HCT116 (cell line): Measurements from ENCODE around the gene MORC1. TPM values are rescaled to one million over a fixed set of nuclear protein-coding genes. Genes with fewer than 3 reads are reported as not detected.

Experiments used
- ATAC-seq: fragments of 200-7000 bp; cut with Tn5 transposase; 2 replicates; pipeline ENCODE4 v1.9.1; 2020; ENCODE audit warnings: mild to moderate bottlenecking, moderate library complexity
- BruUV-seq: library from RNA; stranded (reverse); fragments of 400-500 nt; replicated peaks from 2 replicates; lab custom pipeline; 2021; lab: Mats Ljungman, UMichigan
- CTCF ChIA-PET: fragments of 300-600 bp; sonication (Branson Sonifier 250); formaldehyde crosslinking; loops from one replicate; lab custom pipeline; 2021; ENCODE audit warnings: antibody characterized with exemption; lab: Charles Lee
- POLR2A ChIA-PET: fragments of 300-600, 350-600 bp; sonication (Branson Sonifier 250); formaldehyde crosslinking; loops from one replicate; lab custom pipeline; 2021; ENCODE audit warnings: antibody characterized with exemption; lab: Charles Lee
- RAD21 ChIA-PET, 2 experiments: fragments of 300-600 bp; sonication (Branson Sonifier 250); formaldehyde crosslinking; loops; one replicate each; lab custom pipeline; 2023; ENCODE audit warnings: low total read pairs in 2 of 2; ENCODE audit not compliant: uncharacterized antibody in 2 of 2, unreplicated experiment in 2 of 2, low non-redundant PET in 1 of 2; lab: Charles Lee
- DNase-seq: peaks from one replicate; pipeline ENCODE4 v3.0.0-alpha.2; 2010; ENCODE audit warnings: low read depth, low spot score
- H2AFZ ChIP-seq: fragments of 200-600 bp; shearing (Covaris generic), sonication (generic); 2 replicates; pipeline ENCODE4 v1.6.1; 2017; ENCODE audit warnings: low read depth, mixed run types, mixed read lengths, antibody characterized with exemption, low read length; ENCODE audit not compliant: poor library complexity, severe bottlenecking
- H3K27ac ChIP-seq: 2 replicates; pipeline ENCODE4 v1.5.1; 2012; ENCODE audit warnings: low read depth, low read length
- H3K27me3 ChIP-seq: fragments of 200-600 bp; sonication (generic); 2 replicates; pipeline ENCODE4 v1.6.1; 2016; ENCODE audit warnings: mixed run types, low read length, mixed read lengths; ENCODE audit not compliant: insufficient read depth
- H3K36me3 ChIP-seq, 2 experiments: fragments of 200-500 bp in 1 of 2; fragments of 200-600 bp in 1 of 2; sonication (Bioruptor generic) in 1 of 2; sonication (generic) in 1 of 2; 2 replicates each; pipeline versions ENCODE4 v1.5.1 to v1.6.1; 2014 to 2016; ENCODE audit warnings: low read length in 2 of 2, inconsistent platforms in 1 of 2, mixed read lengths in 1 of 2, mixed run types in 1 of 2; ENCODE audit not compliant: insufficient read depth in 2 of 2, control insufficient read depth in 1 of 2
- H3K4me1 ChIP-seq, 2 experiments: fragments of 200-600 bp in 1 of 2; sonication (generic) in 1 of 2; 2 replicates each; pipeline versions ENCODE4 v1.5.1 to v1.6.1; 2012 to 2017; ENCODE audit warnings: low read length in 2 of 2, inconsistent platforms in 1 of 2, mild to moderate bottlenecking in 1 of 2, mixed read lengths in 1 of 2, mixed run types in 1 of 2, moderate library complexity in 1 of 2; ENCODE audit not compliant: insufficient read depth in 2 of 2, control insufficient read depth in 1 of 2
- H3K4me2 ChIP-seq: fragments of 200-600 bp; sonication (generic); 2 replicates; pipeline ENCODE4 v1.6.1; 2017; ENCODE audit warnings: mixed run types, low read length, mixed read lengths
- H3K4me3 ChIP-seq, 2 experiments: fragments of 200-600 bp in 1 of 2; sonication (generic) in 1 of 2; replicated peaks in 1 of 2; 2 replicates each; pipeline ENCODE4 v1.5.1; 2011 to 2016; ENCODE audit warnings: low read length in 2 of 2, control low read depth in 1 of 2, low read depth in 1 of 2, mild to moderate bottlenecking in 1 of 2, mixed read lengths in 1 of 2, mixed run types in 1 of 2
- H3K79me2 ChIP-seq: fragments of 200-600 bp; sonication (generic); 2 replicates; pipeline ENCODE4 v1.6.1; 2017; ENCODE audit warnings: mild to moderate bottlenecking, mixed run types, low read length, moderate library complexity, mixed read lengths; ENCODE audit not compliant: insufficient read depth
- H3K9ac ChIP-seq: fragments of 200-600 bp; sonication (generic); 2 replicates; pipeline ENCODE4 v1.6.1; 2016; ENCODE audit warnings: low read length, mixed read lengths
- H3K9me2 ChIP-seq: fragments of 200-600 bp; sonication (generic), shearing (Covaris generic); 2 replicates; pipeline ENCODE4 v1.6.1; 2017; ENCODE audit warnings: mixed run types, mild to moderate bottlenecking, moderate library complexity; ENCODE audit not compliant: insufficient read depth
- H3K9me3 ChIP-seq, 2 experiments: fragments of 200-500 bp in 1 of 2; fragments of 200-600 bp in 1 of 2; sonication (Bioruptor generic) in 1 of 2; sonication (generic) in 1 of 2; 2 replicates each; pipeline ENCODE4 v1.6.1; 2014 to 2017; ENCODE audit warnings: low read length in 2 of 2, mixed read lengths in 2 of 2, inconsistent platforms in 1 of 2, low read depth in 1 of 2, mild to moderate bottlenecking in 1 of 2, mixed run types in 1 of 2, moderate library complexity in 1 of 2; ENCODE audit not compliant: control insufficient read depth in 1 of 2, insufficient read depth in 1 of 2
- H4K20me1 ChIP-seq: fragments of 200-600 bp; sonication (generic), shearing (Covaris generic); 2 replicates; pipeline ENCODE4 v1.6.1; 2017; ENCODE audit warnings: mixed run types, mild to moderate bottlenecking, moderate library complexity; ENCODE audit not compliant: insufficient read depth
- ATF3 ChIP-seq: IDR thresholded peaks from 2 replicates; pipeline ENCODE4 v1.6.1; 2012
- CTCF ChIP-seq, 3 experiments: fragments of 200-600 bp in 1 of 3; sonication (generic) in 1 of 3; IDR thresholded peaks in 2 of 3; conservative IDR thresholded peaks in 1 of 3; 2 replicates each; pipeline ENCODE4 v1.5.1; 2012 to 2017; ENCODE audit warnings: low read depth in 2 of 3, low read length in 2 of 3, antibody characterized with exemption in 1 of 3, borderline replicate concordance in 1 of 3, control low read depth in 1 of 3, mild to moderate bottlenecking in 1 of 3, mixed read lengths in 1 of 3, mixed run types in 1 of 3, moderate library complexity in 1 of 3; ENCODE audit not compliant: insufficient read depth in 1 of 3
- EZH2 ChIP-seq: fragments of 200-600 bp; sonication (generic); IDR thresholded peaks from 2 replicates; pipeline ENCODE4 v1.6.1; 2017; ENCODE audit warnings: antibody characterized with exemption, mixed run types
- EZH2phosphoT487 ChIP-seq: fragments of 200-600 bp; IDR thresholded peaks from 2 replicates; pipeline ENCODE4 v1.6.1; 2018; ENCODE audit warnings: antibody characterized with exemption, borderline replicate concordance
- FOSL1 ChIP-seq: IDR thresholded peaks from 2 replicates; pipeline ENCODE4 v1.6.1; 2012; ENCODE audit warnings: low read depth
- JUND ChIP-seq: IDR thresholded peaks from 2 replicates; pipeline ENCODE4 v1.6.1; 2012
- POLR2A ChIP-seq: IDR thresholded peaks from 2 replicates; pipeline ENCODE4 v1.7.0; 2011; ENCODE audit warnings: borderline replicate concordance; ENCODE audit not compliant: insufficient read depth, insufficient read length; ENCODE audit errors: extremely low read depth
- POLR2AphosphoS5 ChIP-seq: IDR thresholded peaks from 2 replicates; pipeline ENCODE4 v1.6.1; 2011; ENCODE audit warnings: mild to moderate bottlenecking, low read depth, low read length, moderate library complexity
- RAD21 ChIP-seq: IDR thresholded peaks from 2 replicates; pipeline ENCODE4 v1.6.1; 2012; ENCODE audit warnings: low read depth, mild to moderate bottlenecking
- SIN3A ChIP-seq: IDR thresholded peaks from 2 replicates; pipeline ENCODE4 v1.6.1; 2012; ENCODE audit warnings: low read depth
- SP1 ChIP-seq: IDR thresholded peaks from 2 replicates; pipeline ENCODE4 v1.6.1; 2012; ENCODE audit warnings: low read depth
- SRF ChIP-seq: IDR thresholded peaks from 2 replicates; pipeline ENCODE4 v1.6.1; 2012; ENCODE audit warnings: low read depth
- YY1 ChIP-seq: IDR thresholded peaks from 2 replicates; pipeline ENCODE4 v1.6.1; 2011; ENCODE audit warnings: low read length, low read depth, moderate library complexity, mild to moderate bottlenecking; ENCODE audit not compliant: insufficient replicate concordance; ENCODE audit errors: extremely low read depth
- ZFX ChIP-seq: fragments of 450-650 bp; IDR thresholded peaks from 2 replicates; pipeline ENCODE4 v1.6.1; 2017
- intact Hi-C: fragments of 100-400 bp; cut with micrococcal nuclease; formaldehyde crosslinking; loops from 2 replicates; pipeline ENCODE4 v1.10.0; 2022
- total RNA-seq: library from RNA; stranded (reverse); gene quantifications from one replicate; pipeline ENCODE4 v1.2.1, GENCODE V29; 2021; ENCODE audit not compliant: unreplicated experiment
- TF ChIP-seq, protein P1 (sequence below): IDR thresholded peaks from 2 replicates; pipeline ENCODE4 v1.6.1; 2012

Gene MORC1
- total RNA-seq, 1 experiment from 2014 or later: not detected

GRCh38 chr3:109112946-109113760 lies 4.8 kb downstream of the MORC1 start:
- no peaks in the 10 kb centered on the region for H3K27me3 ChIP-seq
- H3K36me3 ChIP-seq: no peaks in the 10 kb centered on the region
- CTCF ChIA-PET: no interaction called here
- H3K9me2 ChIP-seq: no peaks in the 10 kb centered on the region
- H2AFZ ChIP-seq: no peak overlapping the region
- H3K4me2 ChIP-seq: no peak overlapping the region
- no peak for DNase-seq
- BruUV-seq: no TSS peak
- H3K79me2 ChIP-seq: no peaks in the 10 kb centered on the region
- POLR2A ChIA-PET: no interaction called here
- H3K9ac ChIP-seq: no peak overlapping the region
- RAD21 ChIA-PET: no interaction called here
- ATAC-seq: no peak
- no peaks in the 10 kb centered on the region for H3K9me3 ChIP-seq
- no peak overlapping the region for H3K27ac ChIP-seq
- intact Hi-C loops: no loop called here
- no peaks in the 10 kb centered on the region for H4K20me1 ChIP-seq
- H3K4me1 ChIP-seq: no peaks in the 10 kb centered on the region
- no peak overlapping the region for H3K4me3 ChIP-seq
- TF ChIP-seq EZH2phosphoT487 (no peak), POLR2A (no peak), ATF3 (no peak)

DNA sequence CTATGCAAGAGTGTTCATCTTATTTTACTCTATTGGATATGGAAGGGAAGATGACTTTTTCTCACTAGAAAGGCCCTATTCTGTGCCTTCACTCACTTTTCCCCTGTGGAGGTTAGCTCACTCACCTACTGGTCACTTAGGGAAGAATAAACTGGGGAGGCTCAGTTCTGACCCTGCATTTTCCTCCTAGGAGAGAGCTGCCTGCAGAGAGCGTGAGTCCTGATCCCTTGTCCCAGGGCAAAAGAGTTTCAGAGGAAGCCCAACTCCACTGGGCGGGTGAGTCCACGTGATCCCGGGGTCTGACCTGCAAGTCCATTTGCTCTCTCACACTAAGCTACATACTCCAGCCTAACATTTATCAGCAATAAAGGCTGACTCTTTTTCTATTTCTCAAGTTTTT lies 8.4 kb downstream of the MORC1 start:
- no peak for TF ChIP-seq ATF3
- no peak for TF ChIP-seq JUND
- TF ChIP-seq, protein P1, sequence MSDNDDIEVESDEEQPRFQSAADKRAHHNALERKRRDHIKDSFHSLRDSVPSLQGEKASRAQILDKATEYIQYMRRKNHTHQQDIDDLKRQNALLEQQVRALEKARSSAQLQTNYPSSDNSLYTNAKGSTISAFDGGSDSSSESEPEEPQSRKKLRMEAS: no peak
- TF ChIP-seq SIN3A: no peak
- TF ChIP-seq EZH2phosphoT487: no peak
- TF ChIP-seq RAD21: no peak
- no peak for TF ChIP-seq SP1
- no peak for TF ChIP-seq EZH2
- TF ChIP-seq ZFX: no peak
- TF ChIP-seq YY1: no peak
- no peak for TF ChIP-seq FOSL1
- no peak for TF ChIP-seq POLR2AphosphoS5
- no peak for TF ChIP-seq SRF
- no peak for TF ChIP-seq CTCF (IDR thresholded peaks at IDR 0.05 in 2 of 3, conservative IDR thresholded peaks at IDR 0.05 in 1 of 3; ENCODE audit: borderline replicate concordance in 1 of 3, insufficient read depth in 1 of 3, low read depth in 2 of 3, low read length in 2 of 3)
- Histone ChIP-seq H2AFZ (no peak overlapping the region), H3K9me2 (no peaks in the 10 kb centered on the region), H3K9ac (no peak overlapping the region), H3K4me1 (no peaks in the 10 kb centered on the region), H4K20me1 (no peaks in the 10 kb centered on the region), H3K4me2 (no peak overlapping the region), H3K9me3 (no peaks in the 10 kb centered on the region), H3K4me3 (no peak overlapping the region), H3K79me2 (no peaks in the 10 kb centered on the region), H3K36me3 (no peaks in the 10 kb centered on the region), H3K27me3 (no peaks in the 10 kb centered on the region), H3K27ac (no peak overlapping the region)
- ATAC-seq (peak; percentile 42; the same call in 1 of the 2 replicates), DNase-seq (no peak)
- ChIA-PET POLR2A (no interaction called here), CTCF (interaction anchor here (1.6 kb wide), 1 partner anchor 12 kb away, joined by 3 read pairs; no protein-coding TSS in a partner anchor), RAD21 (no interaction called here)
- BruUV-seq: no TSS peak
- intact Hi-C loops: no loop called here
